Left ventricle myocardium inferior (tissue), 1 donor: Measurements from ENCODE around the gene PSMD5. TPM values are rescaled to one million over a fixed set of nuclear protein-coding genes. Genes with fewer than 3 reads are reported as not detected.

Experiments used
- DNase-seq: peaks from one replicate; pipeline ENCODE4 v3.0.0-alpha.2; 2020
- H3K27ac ChIP-seq: fragments of 200-600 bp; replicated peaks from 2 replicates; pipeline ENCODE4 v1.8.0; 2021
- H3K27me3 ChIP-seq: fragments of 200-600 bp; 2 replicates; pipeline ENCODE4 v1.8.0; 2021; ENCODE audit warnings: low read depth
- H3K36me3 ChIP-seq: fragments of 200-600 bp; 2 replicates; pipeline ENCODE4 v1.8.0; 2021
- H3K4me1 ChIP-seq: fragments of 200-600 bp; 2 replicates; pipeline ENCODE4 v1.8.0; 2021
- H3K4me3 ChIP-seq: fragments of 200-600 bp; 2 replicates; pipeline ENCODE4 v1.8.0; 2021; ENCODE audit warnings: mild to moderate bottlenecking, moderate library complexity
- H3K9me3 ChIP-seq: fragments of 200-600 bp; replicated peaks from 2 replicates; pipeline ENCODE4 v1.8.0; 2021
- CTCF ChIP-seq: fragments of 200-600 bp; IDR thresholded peaks from 2 replicates; pipeline ENCODE4 v1.8.0; 2021; ENCODE audit warnings: antibody characterized with exemption, mild to moderate bottlenecking, borderline replicate concordance
- intact Hi-C: fragments of 100-400 bp; cut with micrococcal nuclease; formaldehyde crosslinking; loops from one replicate; pipeline ENCODE4 v1.11.0; 2022
- total RNA-seq: library from RNA; stranded (reverse); fragmentation: NEBNext Ultra II Directional; extraction: Animal tissue kit (Norgen Biotek cat#: 25700); gene quantifications from one replicate; pipeline ENCODE4 v1.2.1, GENCODE V29; 2021
- donor health status: DM: no; HTN: yes; CAD: no; lungs with severe emphysema.

The PSMD5 gene
- total RNA-seq, 1 donor from 2014 or later = 16.2 TPM

DNA sequence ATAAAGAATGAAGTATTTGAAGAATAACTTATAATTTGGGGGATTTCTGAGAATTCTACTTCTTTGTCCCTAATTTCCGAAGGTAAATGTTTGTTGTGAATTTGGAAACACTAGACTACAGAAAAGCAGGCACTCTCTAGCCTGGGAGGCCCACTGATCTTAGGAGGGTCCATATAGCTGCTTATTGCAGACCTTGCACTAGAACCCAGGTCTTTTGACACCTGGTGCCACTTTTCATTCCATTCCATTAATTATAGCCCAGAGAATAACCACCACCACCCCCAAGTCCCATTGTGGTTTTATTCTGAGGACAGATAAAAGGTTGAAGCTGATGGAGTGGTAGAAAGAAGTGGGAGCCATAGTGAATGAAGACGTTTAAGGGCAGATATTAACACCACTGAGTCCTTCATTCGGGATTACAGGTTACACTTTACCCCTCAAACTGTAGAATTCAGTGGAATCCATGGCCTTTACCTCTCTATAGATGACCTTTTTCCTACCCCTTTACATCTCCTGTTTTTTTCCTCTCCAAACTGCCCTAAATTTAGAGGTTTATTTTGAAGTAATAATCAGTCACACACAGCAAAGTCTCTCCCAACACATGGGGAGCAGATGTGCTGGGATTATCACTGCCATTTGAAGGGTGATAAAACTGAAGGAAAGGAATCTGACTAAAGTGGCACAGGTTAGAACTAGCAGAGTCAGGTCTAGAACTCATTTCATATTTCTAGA is 12.0 kb upstream of the PSMD5 start:
- Histone ChIP-seq H3K36me3 (peaks cover 24% of the 10 kb centered on the region), H3K27ac (no peak overlapping the region), H3K9me3 (no peaks in the 10 kb centered on the region), H3K4me3 (no peak overlapping the region), H3K27me3 (no peaks in the 10 kb centered on the region), H3K4me1 (peaks cover 7% of the 10 kb centered on the region)
- intact Hi-C loops = no loop called here
- no peak for DNase-seq
- TF ChIP-seq CTCF = no peak

GRCh38 chr9:120853198-120853597 is 10.5 kb upstream of the PSMD5 start:
- Histone ChIP-seq H3K4me1 (peaks cover 7% of the 10 kb centered on the region), H3K27me3 (no peaks in the 10 kb centered on the region), H3K4me3 (no peak overlapping the region), H3K27ac (no peak overlapping the region), H3K9me3 (no peaks in the 10 kb centered on the region), H3K36me3 (peaks cover 19% of the 10 kb centered on the region)
- TF ChIP-seq CTCF = no peak
- DNase-seq = no peak
- intact Hi-C loops = no loop called here

- TF ChIP-seq CTCF = no peak
- Histone ChIP-seq H3K4me1 (peaks cover 3% of the 10 kb centered on the region), H3K27me3 (no peaks in the 10 kb centered on the region), H3K27ac (no peak overlapping the region), H3K9me3 (no peaks in the 10 kb centered on the region), H3K36me3 (peaks cover 12% of the 10 kb centered on the region), H3K4me3 (no peak overlapping the region)
- intact Hi-C loops = no loop called here
- DNase-seq = no peak
These were observed 9.7 kb upstream of the PSMD5 start for GRCh38 chr9:120852240-120853010.

- Histone ChIP-seq H3K36me3 (peaks cover 9% of the 10 kb centered on the region), H3K4me1 (peaks cover 4% of the 10 kb centered on the region)
- no peak for DNase-seq
These were observed 8.7 kb upstream of the PSMD5 start for GRCh38 chr9:120851449-120851848.

DNA sequence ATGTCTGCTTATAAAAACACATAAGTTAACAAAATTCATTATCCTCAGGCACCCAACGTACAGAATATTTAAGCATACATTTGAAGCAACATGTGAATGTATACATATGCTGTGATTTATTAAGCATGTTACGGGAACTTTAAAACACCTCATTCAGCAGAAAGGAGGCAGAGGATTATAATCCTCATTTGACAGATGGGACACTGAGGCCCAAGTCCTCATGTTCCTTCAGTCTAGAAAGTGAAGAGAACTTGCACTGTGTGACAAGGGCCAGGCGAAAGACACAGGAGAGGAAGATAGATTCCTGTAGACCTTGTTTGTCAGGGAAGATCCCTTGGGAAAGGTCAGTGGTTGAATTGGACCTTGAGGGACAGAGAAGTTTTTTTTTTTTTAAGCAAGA is 7.6 kb upstream of the PSMD5 start:
- no peak for DNase-seq
- intact Hi-C loops = no loop called here
- Histone ChIP-seq H3K4me1 (peaks cover 12% of the 10 kb centered on the region), H3K27ac (no peak overlapping the region), H3K4me3 (no peak overlapping the region), H3K27me3 (no peaks in the 10 kb centered on the region), H3K36me3 (peaks cover 9% of the 10 kb centered on the region), H3K9me3 (no peaks in the 10 kb centered on the region)
- TF ChIP-seq CTCF = no peak

More at GRCh38 chr9:120851449-120851848, 8.7 kb upstream of the PSMD5 start:
- Histone ChIP-seq H3K9me3 (no peaks in the 10 kb centered on the region), H3K27me3 (no peaks in the 10 kb centered on the region), H3K4me3 (no peak overlapping the region), H3K27ac (no peak overlapping the region)
- intact Hi-C loops = no loop called here
- TF ChIP-seq CTCF = no peak
